Caco-2 (cell line): ENCODE data around the gene TSKS. TPM values are rescaled to one million over a fixed set of nuclear protein-coding genes. Genes with fewer than 3 reads are reported as not detected.

Experiments used
- BruUV-seq: library from RNA; stranded (reverse); fragments of 400-500 nt; replicated peaks from 2 replicates; lab custom pipeline; 2021; lab: Mats Ljungman, UMichigan
- CTCF ChIA-PET: fragments of 300-600 bp; sonication (Branson Sonifier 250); formaldehyde crosslinking; loops from one replicate; lab custom pipeline; 2022; ENCODE audit warnings: antibody characterized with exemption; lab: Charles Lee
- POLR2A ChIA-PET: fragments of 300-600 bp; sonication (Branson Sonifier 250); formaldehyde crosslinking; loops from one replicate; lab custom pipeline; 2022; ENCODE audit warnings: antibody characterized with exemption; lab: Charles Lee
- DNase-seq, 2 experiments: peaks; one replicate each; pipeline versions ENCODE4 v3.0.0 to v3.0.0-alpha.2; 2020 to 2022
- H3K27me3 ChIP-seq: replicated peaks from 2 replicates; pipeline ENCODE4 v1.6.0; 2011; ENCODE audit warnings: low read length; ENCODE audit not compliant: control insufficient read depth, insufficient read depth
- H3K36me3 ChIP-seq: 2 replicates; pipeline ENCODE4 v1.5.1; 2011; ENCODE audit warnings: low read length; ENCODE audit not compliant: control insufficient read depth, insufficient read depth
- H3K4me1 ChIP-seq: fragments of 250-450 bp; sonication (Bioruptor Pico); 2 replicates; pipeline ENCODE4 v1.5.1; 2020; ENCODE audit warnings: mild to moderate bottlenecking
- H3K4me3 ChIP-seq: 2 replicates; pipeline ENCODE4 v1.5.1; 2011; ENCODE audit warnings: low read depth, mild to moderate bottlenecking, control low read depth, low read length
- H3K9me3 ChIP-seq: fragments of 250-450 bp; sonication (Bioruptor Pico); 2 replicates; pipeline ENCODE4 v1.5.1; 2020; ENCODE audit warnings: mild to moderate bottlenecking, moderate library complexity
- H3K27ac Mint-ChIP-seq: one replicate; pipeline ENCODE4 v1.8.0; 2022; ENCODE audit warnings: mixed read lengths; ENCODE audit not compliant: unreplicated experiment
- H3K27me3 Mint-ChIP-seq: one replicate; pipeline ENCODE4 v1.8.0; 2022; ENCODE audit warnings: mixed read lengths; ENCODE audit not compliant: insufficient read depth, unreplicated experiment
- H3K36me3 Mint-ChIP-seq: one replicate; pipeline ENCODE4 v1.8.0; 2022; ENCODE audit warnings: mild to moderate bottlenecking, mixed read lengths; ENCODE audit not compliant: insufficient read depth, unreplicated experiment
- H3K4me1 Mint-ChIP-seq: one replicate; pipeline ENCODE4 v1.8.0; 2022; ENCODE audit warnings: low read depth, mixed read lengths; ENCODE audit not compliant: unreplicated experiment
- H3K4me3 Mint-ChIP-seq: one replicate; pipeline ENCODE4 v1.8.0; 2022; ENCODE audit warnings: mild to moderate bottlenecking, moderate library complexity, mixed read lengths; ENCODE audit not compliant: unreplicated experiment
- H3K9me3 Mint-ChIP-seq: one replicate; pipeline ENCODE4 v1.8.0; 2022; ENCODE audit warnings: mixed read lengths; ENCODE audit not compliant: unreplicated experiment
- CTCF ChIP-seq, 2 experiments: fragments of 200-600 bp in 1 of 2; IDR thresholded peaks; 1 replicate in 1 of 2; 2 replicates in 1 of 2; pipeline versions ENCODE4 v1.5.1 to v1.8.0; 2011 to 2022; ENCODE audit warnings: antibody characterized with exemption in 1 of 2, control low read depth in 1 of 2, inconsistent platforms in 1 of 2, low read depth in 1 of 2, low read length in 1 of 2, mild to moderate bottlenecking in 1 of 2, moderate library complexity in 1 of 2; ENCODE audit not compliant: insufficient read depth in 1 of 2, severe bottlenecking in 1 of 2, unreplicated experiment in 1 of 2
- intact Hi-C: fragments of 100-400 bp; cut with micrococcal nuclease; formaldehyde crosslinking; loops from one replicate; pipeline ENCODE4 v1.10.0; 2022; ENCODE audit not compliant: unreplicated experiment
- total RNA-seq: library from RNA; stranded (reverse); gene quantifications from 2 replicates; pipeline ENCODE4 v1.2.3, GENCODE V29; 2022

The TSKS gene
- total RNA-seq, 1 experiment from 2014 or later: not detected

GRCh38 chr19:49766930-49767299 is 3.8 kb upstream of the TSKS start, which contains the start of gene AP2A1:
Gene AP2A1 (plus strand): TSS chr19:49767001. CDS start chr19:49767134, 133 bp downstream.
- Mint-ChIP-seq H3K9me3 (no peaks in the 10 kb centered on the region), H3K27ac (peak within 1 kb of the TSS; percentile 78), H3K4me1 (peaks cover 21% of the 10 kb centered on the region), H3K36me3 (peaks cover 35% of the 10 kb centered on the region), H3K27me3 (no peaks in the 10 kb centered on the region), H3K4me3 (peak within 1 kb of the TSS; percentile 86)
- DNase-seq: no peak
- BruUV-seq: no TSS peak
- no peaks in the 10 kb centered on the region for H3K27me3 ChIP-seq
- no peak for TF ChIP-seq CTCF (IDR thresholded peaks at IDR 0.05; ENCODE audit: insufficient read depth in 1 of 2, low read depth in 1 of 2, low read length in 1 of 2, severe bottlenecking in 1 of 2, unreplicated experiment in 1 of 2)
- H3K4me1 ChIP-seq: peaks cover 23% of the 10 kb centered on the region
- intact Hi-C loops: loop anchor here (1.0 to 5.0 kb wide), 6 partner anchors 42 to 126 kb away; partner anchors contain the start of genes AKT1S1, PRMT1, PTOV1 and RRAS
- H3K36me3 ChIP-seq: no peaks in the 10 kb centered on the region
- POLR2A ChIA-PET: interaction anchor here (0.5 to 1.3 kb wide), 24 partner anchors 14 to 562 kb away, joined by 3 to 13 read pairs (median 4); partner anchors contain the start of genes AKT1S1, ALDH16A1, ATF5 and NUP62
- H3K9me3 ChIP-seq: no peaks in the 10 kb centered on the region
- CTCF ChIA-PET: interaction anchor here (0.6 to 1.5 kb wide), 9 partner anchors 19 to 959 kb away, joined by 3 to 8 read pairs (median 4); partner anchors contain the start of genes NTF4 and PRMT1
- H3K4me3 ChIP-seq: peak within 1 kb of the TSS; percentile 97

- Histone ChIP-seq H3K4me1 (peaks cover 17% of the 10 kb centered on the region), H3K27me3 (no peaks in the 10 kb centered on the region), H3K9me3 (no peaks in the 10 kb centered on the region), H3K36me3 (no peaks in the 10 kb centered on the region), H3K4me3 (peak overlapping the region; percentile 44)
- TF ChIP-seq CTCF (IDR thresholded peaks at IDR 0.05; ENCODE audit: insufficient read depth in 1 of 2, low read depth in 1 of 2, low read length in 1 of 2, severe bottlenecking in 1 of 2, unreplicated experiment in 1 of 2): no peak
- H3K27me3 Mint-ChIP-seq: no peaks in the 10 kb centered on the region
- H3K27ac Mint-ChIP-seq: peak overlapping the region; percentile 78
- H3K4me1 Mint-ChIP-seq: peaks cover 24% of the 10 kb centered on the region
- TSS peak; percentile 100 for BruUV-seq
- H3K36me3 Mint-ChIP-seq: peaks cover 31% of the 10 kb centered on the region
- ChIA-PET POLR2A (interaction anchor here (0.5 to 1.3 kb wide), 26 partner anchors 15 to 562 kb away, joined by 3 to 13 read pairs (median 4); partner anchors contain the start of genes AKT1S1, ALDH16A1, ATF5 and NUP62), CTCF (interaction anchor here (0.6 to 1.5 kb wide), 9 partner anchors 19 to 959 kb away, joined by 3 to 8 read pairs (median 4); partner anchors contain the start of genes NTF4 and PRMT1)
- no peaks in the 10 kb centered on the region for H3K9me3 Mint-ChIP-seq
- H3K4me3 Mint-ChIP-seq: peak overlapping the region; percentile 86
- intact Hi-C loops: loop anchor here (1.0 to 5.0 kb wide), 6 partner anchors 43 to 125 kb away; partner anchors contain the start of genes AKT1S1, PRMT1, PTOV1 and RRAS
- peak; percentile 100 for DNase-seq
Observed at GRCh38 chr19:49766007-49766929, 3.2 kb upstream of the TSKS start.

- Mint-ChIP-seq H3K27ac (peak overlapping the region; percentile 78), H3K9me3 (no peaks in the 10 kb centered on the region), H3K4me1 (peaks cover 27% of the 10 kb centered on the region), H3K27me3 (no peaks in the 10 kb centered on the region), H3K4me3 (no peak overlapping the region), H3K36me3 (peaks cover 36% of the 10 kb centered on the region)
- no peaks in the 10 kb centered on the region for H3K9me3 ChIP-seq
- no peaks in the 10 kb centered on the region for H3K27me3 ChIP-seq
- no peaks in the 10 kb centered on the region for H3K36me3 ChIP-seq
- H3K4me3 ChIP-seq: no peak overlapping the region
- POLR2A ChIA-PET: no interaction called here
- H3K4me1 ChIP-seq: peaks cover 17% of the 10 kb centered on the region
- CTCF ChIA-PET: interaction anchor here (0.6 to 0.7 kb wide), 3 partner anchors 44 to 653 kb away, joined by 3 read pairs; no protein-coding TSS in a partner anchor
- no peak for TF ChIP-seq CTCF (IDR thresholded peaks at IDR 0.05; ENCODE audit: insufficient read depth in 1 of 2, low read depth in 1 of 2, low read length in 1 of 2, severe bottlenecking in 1 of 2, unreplicated experiment in 1 of 2)
- no TSS peak for BruUV-seq
- intact Hi-C loops: no loop called here
- no peak for DNase-seq
Observed at GRCh38 chr19:49764341-49764740, 1.2 kb upstream of the TSKS start.
